ENCODE data around the gene SYNPO.

SYNPO gene

DNA sequence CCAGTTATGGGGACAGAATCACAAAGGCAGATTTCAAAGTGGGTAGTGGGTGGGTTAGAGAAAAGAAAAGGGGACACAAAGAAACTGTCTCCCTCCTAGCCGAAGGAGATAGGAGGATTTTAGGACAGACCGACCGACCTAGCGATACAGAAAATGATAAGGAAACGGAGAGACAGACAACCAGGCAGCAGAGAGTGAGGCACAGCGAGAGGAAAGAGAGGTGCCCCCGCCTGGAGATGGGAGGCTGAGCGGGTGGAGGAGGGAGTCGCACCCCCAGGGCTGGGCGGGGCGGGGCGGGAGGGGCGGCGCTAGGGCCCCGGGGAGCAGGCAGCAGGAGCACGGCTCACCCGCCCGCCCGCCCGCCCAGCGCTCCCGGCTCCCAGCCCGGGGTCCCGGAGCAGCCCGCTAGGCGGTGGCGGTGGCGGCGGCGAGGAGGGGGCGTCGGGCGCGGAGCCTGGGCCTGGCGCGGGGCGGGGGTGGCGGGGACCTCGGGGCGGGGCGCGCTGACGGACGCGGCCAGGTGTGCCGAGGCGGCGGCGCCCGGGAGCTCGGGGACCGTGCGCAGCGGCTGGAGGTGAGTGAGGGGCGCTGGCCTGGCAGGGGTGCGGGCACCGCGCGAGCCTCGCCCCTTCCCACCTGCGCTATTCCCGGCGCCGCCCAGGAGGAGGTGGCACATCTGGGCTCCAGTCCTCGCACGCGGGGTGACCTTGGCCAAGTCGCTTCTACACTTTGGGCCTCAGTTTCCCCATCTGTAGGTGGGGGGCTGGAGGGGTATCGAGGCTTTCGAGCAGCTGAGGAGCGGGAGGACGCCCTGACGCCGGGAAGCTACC, 15.9 kb upstream of the SYNPO start:
- no peak for DNase-seq (ENCODE audit: low spot score)

DNA sequence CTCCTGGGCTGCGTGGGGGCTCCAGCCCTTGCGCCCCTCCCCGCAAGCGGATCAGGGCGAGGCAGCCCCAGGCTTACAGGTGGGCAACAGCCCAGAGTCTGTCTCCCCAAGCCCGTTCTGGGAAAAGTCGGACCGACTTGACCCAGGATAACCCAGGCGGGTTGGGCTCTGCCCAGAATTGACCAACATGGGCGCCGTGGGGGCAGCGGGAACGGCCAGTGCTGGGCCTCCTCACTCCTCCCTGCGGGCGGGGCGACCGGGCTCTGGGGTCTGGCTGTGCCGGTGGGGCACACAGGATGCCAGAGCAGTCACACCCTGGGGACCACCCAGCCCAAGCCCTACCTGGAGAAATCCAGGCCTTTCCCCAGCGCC, 15.3 kb upstream of the SYNPO start:
- DNase-seq (ENCODE audit: low spot score), result no peak

DNA sequence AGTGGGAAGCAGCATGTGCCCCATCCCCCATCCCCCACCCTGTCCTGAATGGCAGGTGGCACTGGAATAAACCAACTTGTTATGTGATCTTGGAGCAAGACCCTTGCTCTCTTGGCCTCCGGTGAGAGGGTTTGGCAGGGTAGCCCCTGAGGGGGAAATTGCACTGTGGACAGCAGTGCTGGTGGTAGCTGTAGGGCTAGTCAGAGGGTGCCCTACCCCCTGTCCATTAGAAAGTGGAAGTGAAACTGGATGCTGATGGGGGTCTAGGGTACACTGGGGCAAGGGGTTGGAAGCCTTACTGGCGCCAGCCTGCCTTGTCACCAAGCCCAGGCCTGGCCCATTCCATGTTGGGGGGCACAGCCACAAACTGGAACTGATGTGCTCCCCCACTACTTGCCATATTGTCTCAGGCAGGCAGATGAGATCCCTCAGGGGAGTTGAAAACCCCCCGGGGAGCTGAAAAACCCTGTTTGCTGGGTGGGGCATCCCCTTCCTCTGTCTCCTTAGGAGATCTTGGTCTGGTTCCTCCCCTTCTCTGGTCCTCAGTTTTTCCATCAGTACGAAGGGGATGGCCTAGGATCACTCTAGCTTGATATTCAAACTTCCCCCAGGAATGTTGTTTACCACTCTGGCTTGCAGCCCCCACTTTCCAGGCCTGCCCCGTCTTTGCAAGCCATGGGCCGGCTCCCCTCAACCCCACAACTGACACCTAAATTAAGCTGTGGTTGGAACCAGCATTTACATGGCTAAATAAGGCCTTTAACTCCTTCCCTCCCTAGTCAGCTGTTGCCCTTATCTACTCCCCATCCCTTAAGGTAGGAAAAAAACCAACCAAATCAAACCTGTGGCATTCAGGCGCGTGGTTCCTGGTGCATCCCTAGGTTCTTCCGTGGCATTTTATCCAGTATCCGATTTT, 14.4 kb upstream of the SYNPO start:
- DNase-seq (ENCODE audit: low spot score), result no peak

DNA sequence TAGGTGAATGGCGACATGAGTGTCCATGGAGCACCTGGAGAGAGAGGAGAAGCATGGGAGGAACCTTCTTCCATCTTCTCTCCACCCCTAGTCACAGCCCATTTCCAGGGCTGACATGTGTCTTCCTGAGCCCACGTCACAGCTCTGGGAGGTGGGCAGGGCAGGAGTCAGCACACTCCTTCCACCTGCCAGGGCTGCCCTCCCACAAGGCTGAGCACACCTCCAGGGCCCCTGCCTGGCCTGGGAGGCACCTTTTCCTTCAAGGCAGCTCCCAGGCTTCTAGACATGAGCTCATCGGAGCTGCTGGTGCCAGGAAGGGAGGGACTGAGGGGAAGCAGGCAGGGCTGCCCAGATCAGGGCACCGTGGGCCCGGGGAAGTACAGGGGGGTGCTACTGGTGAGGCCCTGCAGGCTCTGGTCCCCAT, 13.6 kb upstream of the SYNPO start:
- no peak for DNase-seq (ENCODE audit: low spot score)

DNA sequence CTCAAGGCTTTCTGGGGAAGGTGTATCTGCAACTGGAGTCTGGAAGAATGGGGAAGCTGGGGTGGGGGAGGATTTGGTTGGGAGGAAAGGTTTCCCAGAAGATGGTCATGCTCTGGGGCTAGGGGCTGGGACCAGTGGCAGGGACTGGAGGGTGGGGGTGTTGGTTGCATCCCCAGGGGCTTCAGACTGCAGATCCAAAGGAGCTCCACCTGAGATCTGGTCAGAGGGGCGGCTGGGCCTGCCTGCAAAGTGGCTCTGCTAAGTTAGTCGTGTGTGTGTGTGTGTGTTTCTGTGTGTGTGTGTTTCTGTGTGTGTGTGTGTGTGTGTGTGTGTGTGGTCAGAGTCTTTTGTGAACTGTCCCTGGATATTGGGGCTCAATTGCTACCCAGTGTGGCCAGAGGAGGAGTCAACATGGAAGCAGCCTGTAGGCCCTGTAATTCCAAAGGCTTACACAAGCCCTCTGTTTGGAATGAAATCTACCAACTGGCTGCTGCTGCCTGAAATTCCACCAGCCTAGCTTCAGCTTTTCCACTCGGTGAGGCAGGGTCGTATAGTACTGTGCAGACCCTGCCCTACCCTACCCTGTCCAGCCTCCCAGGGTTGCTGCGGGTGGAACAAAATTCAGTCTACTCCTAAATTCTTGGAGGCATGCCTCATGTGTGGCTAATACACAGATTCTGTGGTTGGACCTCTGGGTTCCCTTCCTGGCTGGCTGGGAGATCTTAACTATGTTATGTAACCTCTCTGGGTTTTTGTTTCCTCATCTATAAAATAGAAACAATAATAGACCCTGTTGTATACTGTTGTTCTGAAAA, 12.5 kb upstream of the SYNPO start:
- DNase-seq (ENCODE audit: low spot score), result no peak

DNA sequence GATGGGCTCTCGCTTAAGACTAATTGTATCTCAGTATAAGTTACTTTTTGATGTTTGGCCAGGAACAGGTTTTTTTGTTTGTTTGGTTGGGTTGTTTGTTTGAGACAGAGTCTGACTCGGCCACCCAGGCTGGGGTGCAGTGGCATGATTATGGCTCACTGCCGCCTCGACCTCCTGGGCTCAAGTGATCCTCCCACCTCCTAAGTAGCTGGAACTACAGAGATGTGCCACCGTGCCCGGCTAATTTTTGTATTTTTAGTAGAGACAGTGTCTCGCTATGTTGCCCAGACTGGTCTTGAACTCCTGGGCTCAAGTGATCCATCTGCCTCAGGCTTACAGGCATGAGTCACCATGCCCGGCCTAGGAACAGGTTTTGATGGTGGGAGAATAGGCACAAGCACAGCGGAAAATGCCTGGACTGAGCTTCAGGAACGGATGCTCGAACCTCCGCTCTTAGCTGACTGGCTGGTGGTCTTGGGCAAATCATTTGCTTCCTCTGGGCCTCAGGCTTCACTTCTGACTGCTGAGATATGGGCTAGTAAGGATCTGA, 11.4 kb upstream of the SYNPO start:
- no peak for DNase-seq (ENCODE audit: low spot score)

DNA sequence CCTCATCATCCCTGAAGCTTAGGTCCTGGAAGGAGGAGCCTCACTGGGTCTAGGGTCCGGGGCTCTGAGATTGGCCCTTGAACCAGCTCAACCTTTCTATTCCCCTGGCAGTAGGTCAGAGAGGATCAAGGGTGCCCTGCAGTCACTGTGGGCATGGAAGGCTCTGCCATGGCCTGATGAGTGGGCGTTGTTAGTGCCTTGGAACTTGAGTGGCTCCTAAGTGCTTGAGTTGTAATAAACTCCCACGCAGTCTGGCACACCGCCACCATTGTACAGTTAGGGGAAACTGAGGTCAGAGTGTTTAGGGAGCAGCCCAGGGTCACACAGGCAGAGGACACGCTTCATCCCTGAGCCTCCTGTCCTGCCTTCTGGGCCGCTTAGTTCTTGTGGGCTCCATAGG, 10.4 kb upstream of the SYNPO start:
- DNase-seq (ENCODE audit: low spot score), result no peak

DNA sequence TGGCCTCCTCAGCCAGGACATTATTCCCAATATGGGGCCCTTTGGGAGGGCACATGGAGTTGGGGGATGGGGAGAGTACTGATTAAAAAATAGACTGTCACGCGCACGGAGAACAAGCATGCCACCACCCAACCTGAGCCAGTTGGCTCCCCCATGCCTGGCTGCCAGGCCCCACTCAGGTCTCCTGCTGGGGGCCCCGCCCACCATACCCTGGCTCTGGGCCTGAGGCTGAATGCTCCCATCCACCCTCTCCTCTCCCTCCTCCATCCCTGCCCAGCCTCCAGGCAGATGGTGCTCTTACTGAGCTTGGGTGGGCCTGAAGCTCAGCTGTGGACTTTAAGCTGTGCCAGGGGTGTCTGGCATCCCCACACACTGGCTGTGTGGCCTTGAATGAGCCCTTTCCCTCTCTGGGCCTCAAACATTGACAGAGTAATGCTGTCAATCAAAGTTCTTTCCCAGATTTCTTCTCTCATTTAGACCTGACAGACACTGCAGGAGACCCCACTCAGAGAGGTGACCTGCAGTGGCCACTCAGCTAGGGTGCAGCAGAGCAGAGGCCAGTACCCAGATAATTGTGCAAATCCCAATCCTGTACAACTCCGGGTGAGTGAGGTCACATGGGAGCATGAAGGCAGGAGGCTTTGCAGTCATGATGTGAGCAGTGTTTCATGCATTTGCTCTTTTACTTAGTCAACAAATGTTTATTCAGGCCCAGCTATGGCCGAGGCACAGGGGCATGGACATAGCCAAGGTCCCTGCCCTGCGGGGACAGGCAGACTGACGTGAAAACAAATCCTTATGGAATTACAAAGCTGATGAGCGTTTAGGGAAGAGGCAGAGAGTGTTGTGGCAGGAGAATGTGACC, 9.8 kb upstream of the SYNPO start:
- DNase-seq (ENCODE audit: low spot score), result no peak

DNA sequence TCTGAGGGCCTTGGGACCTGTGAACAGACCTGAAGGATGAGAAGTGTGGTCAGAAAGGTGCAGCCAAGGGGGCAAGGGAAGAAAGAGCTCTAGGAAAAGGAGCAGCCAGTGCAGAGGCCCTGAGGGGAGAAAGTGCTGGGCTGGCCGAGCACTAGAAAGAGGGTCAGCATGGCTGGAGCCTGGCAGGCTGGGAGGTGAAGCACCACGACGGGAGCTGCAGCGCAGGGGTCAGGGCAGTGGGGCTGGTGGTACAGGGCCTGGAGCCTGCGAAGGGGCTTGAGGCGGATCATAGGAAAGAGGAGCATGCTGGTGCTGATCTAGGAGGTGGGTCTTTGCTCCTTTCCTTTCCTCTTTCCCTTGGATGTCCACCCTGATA, 9.1 kb upstream of the SYNPO start:
- DNase-seq (ENCODE audit: low spot score), result no peak

DNA sequence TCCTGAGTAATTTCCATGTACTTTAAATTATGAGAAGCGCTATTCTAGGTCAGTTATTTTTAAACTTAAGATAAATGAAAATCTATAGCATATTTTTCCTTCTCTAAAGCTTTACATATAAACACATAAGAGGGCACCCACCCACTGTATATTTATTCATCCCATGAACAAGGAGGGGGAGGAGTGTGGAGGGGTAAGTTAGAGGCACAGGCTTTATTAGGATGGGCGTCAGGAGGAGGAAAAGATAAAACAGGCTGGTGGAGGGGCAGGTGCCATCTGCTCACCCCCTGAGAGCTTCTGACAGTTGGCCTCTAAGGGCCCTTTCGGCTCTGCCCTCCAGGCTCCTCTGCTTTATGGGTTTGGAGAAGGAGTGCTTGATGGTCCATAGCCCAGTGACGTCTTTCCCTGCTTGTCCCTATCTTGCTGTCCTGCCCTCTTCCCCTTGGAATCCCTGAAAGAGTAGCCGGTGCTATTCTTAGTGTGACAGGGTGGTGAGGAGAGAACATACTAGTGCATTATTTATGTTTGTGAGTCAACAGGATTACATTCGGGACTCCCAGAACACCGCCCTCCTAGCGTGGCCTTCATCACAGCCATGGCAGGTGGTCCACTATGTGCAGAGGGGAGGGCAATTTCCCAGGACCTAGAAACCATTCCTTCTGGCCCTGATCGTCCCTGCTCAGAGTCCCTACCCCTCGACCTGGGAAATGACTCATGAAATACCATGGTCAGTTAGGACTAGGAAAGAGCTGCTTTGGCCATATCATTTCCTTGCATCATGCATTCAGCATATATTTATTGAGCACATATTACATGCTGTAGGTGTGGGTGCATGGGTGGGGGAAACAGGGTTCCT, 7.9 kb upstream of the SYNPO start:
- no peak for DNase-seq (ENCODE audit: low spot score)

DNA sequence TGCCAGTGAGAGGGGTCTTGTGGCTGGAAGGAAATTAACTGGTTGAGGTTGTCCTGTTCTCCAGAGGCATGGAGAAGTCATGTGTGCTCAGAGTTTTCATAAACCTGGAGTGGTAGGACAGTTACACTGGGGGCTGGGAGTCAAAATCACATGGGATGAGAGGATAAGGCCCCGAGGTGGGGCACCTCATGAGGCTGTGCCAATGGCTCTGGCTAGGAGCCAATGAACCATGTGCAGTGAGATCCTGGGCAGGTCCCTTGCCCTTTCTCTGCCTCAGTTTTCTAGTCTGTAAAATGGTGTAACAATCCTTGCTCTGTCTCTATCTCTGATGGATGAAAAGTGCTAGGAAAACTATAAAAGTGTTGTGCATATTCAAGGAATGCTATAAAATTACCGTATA, 7.0 kb upstream of the SYNPO start:
- DNase-seq (ENCODE audit: low spot score), result no peak

DNA sequence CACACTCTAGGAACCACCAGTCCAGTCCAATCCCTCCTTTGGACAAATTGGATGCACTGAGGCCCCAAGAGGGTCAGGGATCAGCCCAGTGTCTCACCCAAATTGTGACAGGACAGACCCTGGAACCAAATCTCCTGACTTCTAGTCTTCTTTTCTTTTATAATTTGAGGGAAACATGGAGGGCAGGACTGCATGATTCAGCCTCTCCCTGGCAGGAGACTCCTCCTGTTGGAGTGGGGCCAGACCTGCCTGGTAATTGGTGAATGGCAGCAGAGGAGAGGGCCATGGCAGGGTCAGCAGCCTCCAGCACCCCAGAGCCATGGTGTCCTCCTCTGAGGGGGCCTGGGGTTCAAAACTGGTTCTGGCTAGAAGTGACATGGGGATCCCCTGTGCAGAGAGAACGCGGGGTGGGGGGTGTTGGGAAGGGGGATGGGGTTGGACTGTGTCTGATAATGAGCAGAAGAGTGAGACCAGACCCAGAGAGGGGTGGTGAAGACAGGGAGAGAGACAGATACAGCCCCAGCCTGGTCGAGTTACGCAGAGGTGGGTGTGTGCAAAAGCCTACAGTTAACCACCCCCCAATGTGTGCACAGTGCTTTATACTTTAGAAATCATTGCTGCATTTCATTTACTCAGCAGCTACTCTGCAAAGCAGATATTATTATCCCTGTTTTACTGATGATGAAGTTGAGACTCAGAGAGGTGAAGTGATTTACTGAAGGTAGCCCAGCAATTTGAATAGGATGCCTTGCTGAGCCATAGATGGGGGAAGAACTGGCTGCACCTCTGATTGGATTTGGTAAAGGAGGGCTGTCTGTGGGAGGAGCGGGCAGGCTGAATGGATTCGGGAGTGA, 3.8 kb upstream of the SYNPO start:
- DNase-seq (ENCODE audit: low spot score), result peak; percentile 35

DNA sequence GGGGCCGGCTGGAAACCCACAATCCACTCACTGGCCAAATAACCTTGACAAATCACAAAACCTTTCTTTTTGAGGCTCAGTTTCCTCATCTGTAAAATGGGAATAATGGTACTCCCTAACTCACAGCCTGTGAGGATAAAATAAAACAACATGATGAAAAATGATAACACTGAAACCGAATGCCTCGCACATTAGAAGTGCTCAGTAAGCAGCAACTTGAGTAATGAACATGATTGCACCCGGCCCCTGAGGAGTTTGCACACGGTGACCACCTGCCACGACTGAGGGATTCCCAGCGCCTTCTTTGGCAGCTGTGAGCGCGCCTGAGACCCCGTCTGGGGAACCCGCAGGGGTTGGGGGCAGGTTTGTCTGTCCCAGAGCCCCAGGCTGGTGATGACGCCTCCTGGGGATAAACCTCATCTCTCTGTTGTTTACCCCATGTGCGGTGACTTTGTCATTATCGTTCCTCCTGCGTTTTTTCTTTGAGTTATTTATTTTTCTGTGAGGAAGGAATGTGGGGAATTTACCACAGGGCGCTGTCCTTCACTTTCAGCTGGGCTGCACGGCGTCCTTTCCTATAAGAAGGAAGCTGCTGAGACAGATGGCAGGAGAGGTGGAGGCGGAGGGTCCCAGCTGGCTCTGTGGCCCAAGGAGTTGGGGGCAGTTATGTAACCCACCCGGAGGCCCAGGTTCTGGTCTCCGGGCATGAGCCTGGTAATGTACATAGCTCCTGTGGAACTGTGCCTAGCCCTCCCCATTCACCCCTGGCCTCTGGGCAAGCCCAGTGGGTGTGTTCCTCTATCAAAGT, 3.0 kb upstream of the SYNPO start:
- DNase-seq (ENCODE audit: low spot score), result no peak

DNA sequence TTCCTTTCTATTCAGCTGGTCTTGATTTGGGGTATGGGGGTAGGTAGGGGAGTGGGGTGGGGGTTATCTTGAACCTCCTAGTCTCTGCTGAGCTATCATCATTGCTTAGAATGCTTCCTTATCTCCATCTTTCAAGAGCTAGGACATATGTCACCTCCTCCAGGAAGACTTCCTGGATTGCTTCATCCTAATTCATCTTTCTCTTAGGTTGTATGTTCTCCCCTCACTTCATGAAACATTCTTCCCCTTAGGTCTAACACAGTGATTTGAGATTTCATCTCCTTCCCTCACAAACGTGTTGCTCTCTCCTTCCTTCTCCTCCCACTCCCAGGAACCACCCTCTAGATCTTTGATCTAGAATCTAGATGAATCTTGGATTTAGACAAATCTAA, 2.4 kb upstream of the SYNPO start:
- DNase-seq (ENCODE audit: low spot score), result no peak

DNA sequence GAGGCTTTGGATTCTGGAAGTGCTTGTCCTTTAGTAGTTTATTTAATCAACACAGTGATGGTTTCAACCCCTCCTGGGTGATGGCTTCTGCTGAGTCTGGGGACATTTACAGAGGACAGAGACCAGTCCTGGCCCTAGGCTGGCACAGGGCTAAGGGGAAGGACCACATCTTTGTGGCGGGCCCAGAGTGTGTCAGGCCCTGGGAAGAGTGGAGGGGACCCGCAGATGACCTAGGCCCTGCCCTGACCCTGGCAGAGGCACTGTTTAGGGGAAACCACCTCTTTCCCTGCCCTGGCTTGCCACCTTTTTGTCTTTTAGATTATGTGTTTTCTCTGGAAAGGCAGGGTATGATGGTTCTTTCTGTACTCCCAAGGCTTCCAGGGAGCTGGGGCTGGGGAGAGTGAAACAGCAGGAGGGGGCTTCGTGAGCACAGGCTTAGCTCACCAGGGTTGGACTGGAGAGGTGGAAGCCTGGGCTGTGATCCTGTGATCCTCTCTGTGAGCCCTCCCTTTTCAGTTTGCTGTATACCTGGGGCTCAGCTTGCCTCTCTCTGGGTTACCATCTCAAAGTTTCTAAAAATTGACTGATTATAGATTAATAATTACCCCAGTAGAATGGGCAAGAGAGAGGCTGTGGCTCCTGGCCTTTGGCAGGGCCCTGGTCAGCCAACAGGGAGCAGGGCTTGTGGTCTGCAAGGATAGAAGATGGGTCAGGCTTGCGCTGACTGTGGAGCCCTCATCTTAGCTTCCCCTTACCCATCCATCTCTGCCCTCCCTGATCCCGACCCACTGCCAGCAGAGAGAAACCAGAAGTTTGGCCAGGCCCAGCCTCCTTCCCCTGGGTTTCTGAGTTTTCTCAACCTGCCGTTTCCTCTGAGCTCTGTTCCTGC, 1.7 kb upstream of the SYNPO start:
- no peak for DNase-seq (ENCODE audit: low spot score)

DNA sequence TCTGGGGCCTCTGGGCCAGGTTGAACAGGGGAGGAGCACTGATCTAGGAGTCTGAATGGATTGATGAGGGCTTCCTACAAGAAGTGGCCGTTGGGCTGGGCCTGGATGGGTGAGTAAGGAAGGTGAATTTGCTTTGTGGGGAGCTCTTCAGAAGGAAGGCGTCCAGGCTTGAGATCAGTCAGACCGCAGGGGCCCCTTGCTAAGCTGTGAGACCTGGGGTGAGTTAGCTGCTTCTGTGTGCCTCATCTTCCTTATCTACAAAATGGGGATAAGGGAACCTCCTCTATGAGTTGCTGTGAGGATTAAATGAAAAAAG, 1.1 kb upstream of the SYNPO start:
- DNase-seq (ENCODE audit: low spot score), result no peak

DNA sequence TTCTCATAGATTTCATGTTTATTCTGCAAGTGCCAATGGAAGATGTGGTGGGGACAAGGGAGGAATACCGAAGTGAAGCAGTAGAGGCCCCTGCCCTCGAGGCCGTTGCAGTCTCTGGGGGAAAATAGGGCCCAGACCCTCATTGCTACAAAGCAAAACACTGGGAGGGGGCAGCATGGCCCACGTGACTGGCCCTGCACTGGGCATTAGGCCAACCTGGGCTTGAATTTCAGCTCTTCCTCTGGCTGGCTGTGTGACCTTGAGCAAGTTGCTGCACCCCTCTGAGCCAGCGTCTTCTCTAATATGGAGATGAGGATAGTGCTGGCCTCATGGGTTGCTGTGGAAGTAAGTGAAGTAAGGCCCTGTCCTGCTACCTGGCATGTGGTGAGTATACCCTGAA, 709 bp upstream of the SYNPO start:
- no peak for DNase-seq (ENCODE audit: low spot score)

Data from RKO (cell line).